Heart left ventricle (tissue), 16 donors: ENCODE measurements around the gene FAM50B. TPM values are rescaled to one million over a fixed set of nuclear protein-coding genes. Genes with fewer than 3 reads are reported as not detected.

Experiments used
- ATAC-seq, 4 donors: fragments of 200-7000 bp; cut with Tn5 transposase; one replicate each; pipeline ENCODE4 v1.9.1; 2020 to 2022; ENCODE audit warnings: moderate library complexity in 4 of 4, mild to moderate bottlenecking in 3 of 4, moderate number of reproducible peaks in 1 of 4
- DNase-seq, 5 donors: peaks; one replicate each; pipeline ENCODE4 v3.0.0-alpha.2; 2020
- H3K27ac ChIP-seq, 12 donors: fragments of 200-600 bp; sonication (generic) in 4 of 12; one replicate each; pipeline versions ENCODE4 v1.5.0 to v1.8.0; 2016 to 2022; ENCODE audit warnings: mild to moderate bottlenecking in 2 of 12
- H3K27me3 ChIP-seq, 9 donors: fragments of 200-600 bp; sonication (generic) in 2 of 9; one replicate each; pipeline versions ENCODE4 v1.5.1 to v1.8.0; 2016 to 2022; ENCODE audit warnings: mild to moderate bottlenecking in 3 of 9
- H3K36me3 ChIP-seq, 9 donors: fragments of 200-600 bp; sonication (generic) in 2 of 9; one replicate each; pipeline versions ENCODE4 v1.5.0 to v1.8.0; 2018 to 2022; ENCODE audit warnings: mild to moderate bottlenecking in 2 of 9
- H3K4me1 ChIP-seq, 12 donors: fragments of 200-600 bp; sonication (generic) in 4 of 12; one replicate each; pipeline versions ENCODE4 v1.5.0 to v1.8.0; 2016 to 2022; ENCODE audit warnings: mild to moderate bottlenecking in 3 of 12
- H3K4me3 ChIP-seq, 12 donors: fragments of 200-600 bp; sonication (generic) in 4 of 12; one replicate each; pipeline versions ENCODE4 v1.5.0 to v1.8.0; 2017 to 2022; ENCODE audit warnings: mild to moderate bottlenecking in 9 of 12, moderate library complexity in 4 of 12
- H3K9me3 ChIP-seq, 12 donors: fragments of 200-600 bp; sonication (generic) in 4 of 12; one replicate each; pipeline versions ENCODE4 v1.5.0 to v1.8.0; 2016 to 2022; ENCODE audit warnings: mild to moderate bottlenecking in 1 of 12
- CTCF ChIP-seq, 12 donors: fragments of 200-600 bp; sonication (generic) in 4 of 12; IDR thresholded peaks; one replicate each; pipeline versions ENCODE4 v1.5.0 to v1.8.0; 2018 to 2022; ENCODE audit warnings: antibody characterized with exemption in 12 of 12, mild to moderate bottlenecking in 5 of 12
- POLR2A ChIP-seq, 2 donors: fragments of 450-650 bp; IDR thresholded peaks; one replicate each; pipeline ENCODE4 v1.6.1; 2017; ENCODE audit warnings: antibody characterized with exemption in 2 of 2, mild to moderate bottlenecking in 2 of 2, moderate library complexity in 2 of 2
- WGBS, 4 donors: extraction: QIAGEN DNeasy Blood & Tissue Kit in 2 of 4; methylation state at CpG; one replicate each; pipeline versions ENCODE4 v1.1.5 to v1.1.7; 2013 to 2018; 5-methylcytosine and 5-hydroxymethylcytosine counted together
- intact Hi-C, 10 donors: fragments of 100-400 bp; cut with DNase I; formaldehyde crosslinking; loops; one replicate each; pipeline versions ENCODE4 v1.11.1 to v1.14.2; 2022
- polyA plus RNA-seq, 2 donors: library from polyadenylated mRNA; stranded (reverse); fragments of 200-250 nt; gene quantifications; one replicate each; pipeline ENCODE4 v1.2.3, GENCODE V29; 2013
- total RNA-seq, 9 donors: library from RNA; depleted of rRNA in 2 of 9; stranded (reverse); fragments of >200 nt in 2 of 9; fragmentation: NEBNext Ultra II Directional in 3 of 9; extraction: Animal tissue kit (Norgen Biotek cat#: 25700) in 3 of 9; gene quantifications; one replicate each; pipeline versions ENCODE4 v1.1.0 to v1.2.4, GENCODE V29; 2016 to 2023
- donor health status: ischemic (EF 13 %, LVEDD 7.1; RV severe dilation, severe dysfunction).
- donor health status: healthy with polysubstance abuse.
- donor health status: DM: no; HTN: yes; CAD: no.
- donor health status: DM: no; HTN: no; CAD: no.
- donor health status: ischemic (EF 25% LVEDD 6.9; RV normal size, moderate dysfunction).
- donor health status: ischemic (EF 25% LVEDD 5.7; RV mildly dilated, moderate dysfunction).
- donor health status: healthy.
- donor health status: DM: yes; HTN: yes; CAD: no.
- donor health status: ischemic (EF 35%, LVEDD 5.7; RV mildly dilated, moderate dysfunction).
- donor health status: nonischemic (EF 11% LVEDD 7.7; RV severe dilation, severe dysfunction).
- donor health status: DM: yes; HTN: yes; CAD: no.
- donor health status: PGD.
- donor health status: ischemic (EF 29% LVEDD 5.4; RV normal size, mild dysfunction).
- donor health status: nonischemic (EF 23%, LVEDD 6.1; RV moderate dilation, normal function).

The FAM50B gene
- total and polyA plus RNA-seq, 11 donors, result 11.7 to 29.1 (median 21.5) TPM

- intact Hi-C loops, result loop anchor here in 2 of 10 donors (5.0 to 10.0 kb wide), 3 partner anchors 34 to 569 kb away; no protein-coding TSS in a partner anchor
Measured at GRCh38 chr6:3843379-3844096, 5.6 kb upstream of the FAM50B start.

GRCh38 chr6:3844097-3844463, 5.1 kb upstream of the FAM50B start:
- intact Hi-C loops, result loop anchor here in 2 of 10 donors (5.0 to 10.0 kb wide), 3 partner anchors 33 to 569 kb away; no protein-coding TSS in a partner anchor
- ATAC-seq (no peak), DNase-seq (no peak)
- Histone ChIP-seq H3K4me3 (no peak overlapping the region), H3K9me3 (no peaks in the 10 kb centered on the region), H3K4me1 (peaks cover 0 to 21% (median 10%) of the 10 kb centered on the region in 12 donors), H3K27ac (no peak overlapping the region), H3K36me3 (no peaks in the 10 kb centered on the region), H3K27me3 (no peaks in the 10 kb centered on the region)
- TF ChIP-seq POLR2A (IDR thresholded peaks at IDR 0.05) (no peak), CTCF (IDR thresholded peaks at IDR 0.05) (no peak)
- 91 to 95% (median 94%) methylated on average over 5 of the region's 5 CpGs for WGBS, 4 donors

More at GRCh38 chr6:3843379-3844096, 5.6 kb upstream of the FAM50B start:
- Histone ChIP-seq H3K27ac (no peak overlapping the region), H3K36me3 (no peaks in the 10 kb centered on the region), H3K4me1 (peaks cover 0 to 20% (median 10%) of the 10 kb centered on the region in 12 donors), H3K27me3 (no peaks in the 10 kb centered on the region), H3K4me3 (no peak overlapping the region), H3K9me3 (no peaks in the 10 kb centered on the region)
- no peak for DNase-seq
- no peak for ATAC-seq
- 73 to 84% (median 78%) methylated on average over 9 of the region's 9 CpGs for WGBS, 4 donors
- TF ChIP-seq CTCF (IDR thresholded peaks at IDR 0.05), result no peak
- no peak for TF ChIP-seq POLR2A (IDR thresholded peaks at IDR 0.05)

- no peak for ATAC-seq
- WGBS, 4 donors, result 78 to 91% (median 82%) methylated on average over 3 of the region's 3 CpGs
- Histone ChIP-seq H3K4me1 (peaks cover 0 to 20% (median 5%) of the 10 kb centered on the region in 12 donors), H3K36me3 (no peaks in the 10 kb centered on the region), H3K9me3 (no peaks in the 10 kb centered on the region), H3K27me3 (no peaks in the 10 kb centered on the region), H3K4me3 (no peak overlapping the region), H3K27ac (peak overlapping the region in 1 of 12 donors; percentile 60)
- DNase-seq, result no peak
- TF ChIP-seq CTCF (IDR thresholded peaks at IDR 0.05) (no peak), POLR2A (IDR thresholded peaks at IDR 0.05) (no peak)
- intact Hi-C loops, result loop anchor here in 4 of 10 donors (5.0 to 10.0 kb wide), 6 partner anchors 85 to 573 kb away; no protein-coding TSS in a partner anchor
Measured at GRCh38 chr6:3847521-3847920, 1.7 kb upstream of the FAM50B start.

GRCh38 chr6:3848380-3848779, 793 bp upstream of the FAM50B start:
- intact Hi-C loops, result loop anchor here in 4 of 10 donors (2.0 to 10.0 kb wide), 8 partner anchors 84 to 574 kb away; no protein-coding TSS in a partner anchor
- Histone ChIP-seq H3K27me3 (no peaks in the 10 kb centered on the region), H3K4me3 (peak overlapping the region in 10 of 12 donors; percentile 4 to 69 (median 58)), H3K36me3 (no peaks in the 10 kb centered on the region), H3K4me1 (peaks cover 0 to 20% (median 2%) of the 10 kb centered on the region in 12 donors), H3K27ac (peak overlapping the region in 11 of 12 donors; percentile 26 to 79 (median 61)), H3K9me3 (no peaks in the 10 kb centered on the region)
- no peak for DNase-seq
- TF ChIP-seq POLR2A (IDR thresholded peaks at IDR 0.05) (no peak), CTCF (IDR thresholded peaks at IDR 0.05) (no peak)
- ATAC-seq, result peak in 1 of 4 donors; percentile 4
- WGBS, 4 donors, result 86 to 91% (median 90%) methylated on average over 9 of the region's 9 CpGs
